GM19455 (cell line): ENCODE results near the gene EEF1A2.

Experiments
- ATAC-seq: cut with Tn5 transposase; IDR thresholded peaks from one replicate; pipeline ENCODE4 v1.9.1; 2021; ENCODE audit not compliant: unreplicated experiment

EEF1A2 gene

GRCh38 chr20:63440366-63440955, 58.4 kb downstream of the EEF1A2 start:
- ATAC-seq = no peak

DNA sequence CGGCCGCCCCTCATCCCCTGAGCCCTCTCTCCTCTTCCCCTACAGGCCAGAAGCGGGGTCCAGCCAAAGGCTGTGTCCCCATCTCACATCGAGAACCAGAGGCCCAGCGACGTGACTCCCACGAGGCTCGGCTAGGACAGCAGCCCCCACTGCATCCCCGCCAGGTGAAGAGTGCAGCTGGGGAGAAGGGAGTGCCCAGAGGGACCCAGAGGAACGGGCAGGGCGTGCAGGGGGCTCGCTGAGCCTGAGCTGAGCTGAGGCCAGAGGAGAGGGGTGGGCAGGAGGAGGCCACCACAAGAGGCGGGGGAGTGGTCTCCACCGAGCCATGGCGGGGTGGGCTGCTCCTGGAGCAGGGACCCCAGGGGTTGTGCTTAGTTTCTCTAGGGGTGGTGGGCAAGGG, 59.0 kb downstream of the EEF1A2 start:
- no peak for ATAC-seq

GRCh38 chr20:63438121-63438520, 60.8 kb downstream of the EEF1A2 start:
- no peak for ATAC-seq
